ENCODE data around the gene FASTK.

FASTK gene

DNA sequence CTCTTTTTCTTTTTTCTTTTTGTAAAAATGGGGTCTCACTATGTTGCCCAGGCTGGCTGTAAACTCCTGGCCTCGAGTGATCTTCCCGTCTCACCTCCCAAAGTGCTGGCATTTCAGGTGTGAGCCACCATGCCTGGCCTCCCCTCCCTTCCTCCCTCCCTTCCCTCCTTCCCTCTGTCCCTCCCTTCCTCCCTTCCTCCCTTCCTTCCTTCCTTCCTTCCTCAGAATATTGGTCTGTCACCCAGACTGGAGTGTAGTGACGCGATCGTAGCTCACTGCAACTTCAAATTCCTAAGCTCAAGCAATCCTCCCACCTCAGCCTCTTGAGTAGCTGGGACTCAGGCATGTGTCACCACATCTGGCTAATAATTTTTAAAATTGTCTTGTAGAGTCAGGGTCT lies 14.1 kb upstream of the FASTK start:
- H3K4me1 ChIP-seq (ENCODE audit: insufficient read depth, low read length, poor library complexity, severe bottlenecking): no peaks in the 10 kb centered on the region
- no peak overlapping the region for H3K4me2 ChIP-seq (ENCODE audit: low read depth, low read length, poor library complexity, severe bottlenecking)
- no peaks in the 10 kb centered on the region for H3K36me3 ChIP-seq (ENCODE audit: insufficient read depth, low read length)
- H3F3A ChIP-seq (ENCODE audit: low read depth): no peaks in the 10 kb centered on the region
- no peak overlapping the region for H3K9ac ChIP-seq (ENCODE audit: low read depth, low read length, poor library complexity, severe bottlenecking)
- no peaks in the 10 kb centered on the region for H3K9me3 ChIP-seq (ENCODE audit: insufficient read depth, low read depth, low read length)
- H4K20me1 ChIP-seq (ENCODE audit: insufficient read depth, low read length, poor library complexity, severe bottlenecking): peaks cover 43% of the 10 kb centered on the region
- H3K79me2 ChIP-seq (ENCODE audit: insufficient read depth, low read length): peaks cover 70% of the 10 kb centered on the region; the same call in 1 of the 2 replicates
- no peak overlapping the region for H3K4me3 ChIP-seq (ENCODE audit: low read length, poor library complexity, severe bottlenecking)
- no peaks in the 10 kb centered on the region for H3K9me2 ChIP-seq (replicated peaks; ENCODE audit: low read depth, low read length)
- TF ChIP-seq, protein P1, sequence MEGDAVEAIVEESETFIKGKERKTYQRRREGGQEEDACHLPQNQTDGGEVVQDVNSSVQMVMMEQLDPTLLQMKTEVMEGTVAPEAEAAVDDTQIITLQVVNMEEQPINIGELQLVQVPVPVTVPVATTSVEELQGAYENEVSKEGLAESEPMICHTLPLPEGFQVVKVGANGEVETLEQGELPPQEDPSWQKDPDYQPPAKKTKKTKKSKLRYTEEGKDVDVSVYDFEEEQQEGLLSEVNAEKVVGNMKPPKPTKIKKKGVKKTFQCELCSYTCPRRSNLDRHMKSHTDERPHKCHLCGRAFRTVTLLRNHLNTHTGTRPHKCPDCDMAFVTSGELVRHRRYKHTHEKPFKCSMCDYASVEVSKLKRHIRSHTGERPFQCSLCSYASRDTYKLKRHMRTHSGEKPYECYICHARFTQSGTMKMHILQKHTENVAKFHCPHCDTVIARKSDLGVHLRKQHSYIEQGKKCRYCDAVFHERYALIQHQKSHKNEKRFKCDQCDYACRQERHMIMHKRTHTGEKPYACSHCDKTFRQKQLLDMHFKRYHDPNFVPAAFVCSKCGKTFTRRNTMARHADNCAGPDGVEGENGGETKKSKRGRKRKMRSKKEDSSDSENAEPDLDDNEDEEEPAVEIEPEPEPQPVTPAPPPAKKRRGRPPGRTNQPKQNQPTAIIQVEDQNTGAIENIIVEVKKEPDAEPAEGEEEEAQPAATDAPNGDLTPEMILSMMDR (conservative IDR thresholded peaks at IDR 0.05; ENCODE audit: low read length): no peak
- no peak for TF ChIP-seq EZH2phosphoT487 (IDR thresholded peaks at IDR 0.05; ENCODE audit: borderline replicate concordance)
- no peak overlapping the region for H2AFZ ChIP-seq (ENCODE audit: low read length)
- no peaks in the 10 kb centered on the region for H3K27me3 ChIP-seq (ENCODE audit: insufficient read depth, low read length, poor library complexity, severe bottlenecking)

DNA sequence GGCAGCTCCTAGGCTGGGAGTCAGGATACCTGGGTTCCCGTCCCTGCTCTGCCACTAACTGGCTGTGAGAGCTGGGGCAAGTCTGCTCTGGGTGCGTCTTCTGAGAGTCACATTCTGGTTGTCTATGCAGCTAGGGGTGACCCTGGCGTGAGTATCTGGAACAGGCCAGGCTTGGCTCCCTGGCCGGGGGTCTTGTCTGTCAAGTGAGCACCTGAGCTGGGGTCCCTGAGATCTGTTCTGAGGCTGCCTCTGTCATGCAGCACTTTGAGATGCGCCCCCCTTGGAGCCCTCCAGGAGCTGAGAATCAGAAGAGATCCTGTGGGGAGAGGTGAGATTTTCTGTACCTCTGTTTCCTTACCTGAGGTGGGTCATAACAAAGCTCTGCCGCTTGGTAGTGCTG lies 13.1 kb upstream of the FASTK start:
- no peaks in the 10 kb centered on the region for H3F3A ChIP-seq (ENCODE audit: low read depth)
- H3K27me3 ChIP-seq (ENCODE audit: insufficient read depth, low read length, poor library complexity, severe bottlenecking): no peaks in the 10 kb centered on the region
- H3K4me2 ChIP-seq (ENCODE audit: low read depth, low read length, poor library complexity, severe bottlenecking): no peak overlapping the region
- H3K4me1 ChIP-seq (ENCODE audit: insufficient read depth, low read length, poor library complexity, severe bottlenecking): peaks cover 9% of the 10 kb centered on the region
- peaks cover 52% of the 10 kb centered on the region for H4K20me1 ChIP-seq (ENCODE audit: insufficient read depth, low read length, poor library complexity, severe bottlenecking)
- TF ChIP-seq, protein P1 (conservative IDR thresholded peaks at IDR 0.05; ENCODE audit: low read length): no peak
- no peak for TF ChIP-seq EZH2phosphoT487 (IDR thresholded peaks at IDR 0.05; ENCODE audit: borderline replicate concordance)
- no peak overlapping the region for H3K4me3 ChIP-seq (ENCODE audit: low read length, poor library complexity, severe bottlenecking)
- H3K79me2 ChIP-seq (ENCODE audit: insufficient read depth, low read length): peaks cover 74% of the 10 kb centered on the region; the same call in 1 of the 2 replicates
- no peaks in the 10 kb centered on the region for H3K36me3 ChIP-seq (ENCODE audit: insufficient read depth, low read length)
- H3K9me2 ChIP-seq (replicated peaks; ENCODE audit: low read depth, low read length): no peaks in the 10 kb centered on the region
- H3K9me3 ChIP-seq (ENCODE audit: insufficient read depth, low read depth, low read length): no peaks in the 10 kb centered on the region
- no peak overlapping the region for H3K9ac ChIP-seq (ENCODE audit: low read depth, low read length, poor library complexity, severe bottlenecking)
- H2AFZ ChIP-seq (ENCODE audit: low read length): no peak overlapping the region

DNA sequence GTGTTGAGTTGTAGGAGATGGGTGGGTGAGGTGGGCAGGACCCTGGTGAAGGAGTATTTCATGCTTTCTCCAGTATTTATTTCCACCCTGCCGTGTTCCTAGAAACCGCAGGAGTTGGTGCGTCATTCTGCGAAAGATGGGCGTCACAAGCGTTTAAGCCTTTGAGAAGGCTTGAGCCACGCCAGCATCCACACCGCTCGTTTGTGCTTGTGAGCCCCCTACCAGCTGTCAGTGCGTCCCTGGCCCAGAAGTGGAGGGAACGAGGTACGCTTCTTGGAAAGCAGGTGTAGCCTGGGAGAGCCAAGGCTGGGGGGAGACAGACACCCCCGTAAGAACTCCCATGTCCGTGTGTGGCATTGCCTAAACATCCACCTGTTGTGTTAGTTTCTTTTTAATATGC lies 11.4 kb upstream of the FASTK start:
- H3K4me3 ChIP-seq (ENCODE audit: low read length, poor library complexity, severe bottlenecking): no peak overlapping the region
- no peaks in the 10 kb centered on the region for H3K9me3 ChIP-seq (ENCODE audit: insufficient read depth, low read depth, low read length)
- no peaks in the 10 kb centered on the region for H3K27me3 ChIP-seq (ENCODE audit: insufficient read depth, low read length, poor library complexity, severe bottlenecking)
- TF ChIP-seq, protein P1 (conservative IDR thresholded peaks at IDR 0.05; ENCODE audit: low read length): no peak
- TF ChIP-seq EZH2phosphoT487 (IDR thresholded peaks at IDR 0.05; ENCODE audit: borderline replicate concordance): no peak
- H3F3A ChIP-seq (ENCODE audit: low read depth): no peaks in the 10 kb centered on the region
- peaks cover 22% of the 10 kb centered on the region for H3K4me1 ChIP-seq (ENCODE audit: insufficient read depth, low read length, poor library complexity, severe bottlenecking)
- no peaks in the 10 kb centered on the region for H3K36me3 ChIP-seq (ENCODE audit: insufficient read depth, low read length)
- peaks cover 88% of the 10 kb centered on the region for H3K79me2 ChIP-seq (ENCODE audit: insufficient read depth, low read length)
- H2AFZ ChIP-seq (ENCODE audit: low read length): no peak overlapping the region
- no peak overlapping the region for H3K9ac ChIP-seq (ENCODE audit: low read depth, low read length, poor library complexity, severe bottlenecking)
- no peak overlapping the region for H3K4me2 ChIP-seq (ENCODE audit: low read depth, low read length, poor library complexity, severe bottlenecking)
- H4K20me1 ChIP-seq (ENCODE audit: insufficient read depth, low read length, poor library complexity, severe bottlenecking): peaks cover 68% of the 10 kb centered on the region
- H3K9me2 ChIP-seq (replicated peaks; ENCODE audit: low read depth, low read length): no peaks in the 10 kb centered on the region

Data from Loucy (cell line).